Right ventricle myocardium inferior (tissue), 1 donor: Measurements from ENCODE around the gene SPAG5. TPM values are rescaled to one million over a fixed set of nuclear protein-coding genes. Genes with fewer than 3 reads are reported as not detected.

Source experiments
- ATAC-seq: fragments of 200-7000 bp; cut with Tn5 transposase; one replicate; pipeline ENCODE4 v1.9.1; 2020; ENCODE audit warnings: mild to moderate bottlenecking, moderate library complexity
- DNase-seq: peaks from one replicate; pipeline ENCODE4 v3.0.0; 2021; ENCODE audit errors: missing footprints
- intact Hi-C: fragments of 100-400 bp; cut with DNase I; formaldehyde crosslinking; loops from one replicate; pipeline ENCODE4 v1.11.0; 2022
- long read RNA-seq: library from polyadenylated mRNA; unstranded; transcript quantifications from one replicate; pipeline ENCODE4 v2.0.0, GENCODE V29; 2021
- total RNA-seq: library from RNA; stranded (reverse); fragmentation: NEBNext Ultra II Directional; extraction: Animal tissue kit (Norgen Biotek cat#: 25700); gene quantifications from one replicate; pipeline ENCODE4 v1.2.1, GENCODE V29; 2021
- donor health status: DM: no; HTN: yes; CAD: no; lungs with severe emphysema.

Gene SPAG5, protein sequence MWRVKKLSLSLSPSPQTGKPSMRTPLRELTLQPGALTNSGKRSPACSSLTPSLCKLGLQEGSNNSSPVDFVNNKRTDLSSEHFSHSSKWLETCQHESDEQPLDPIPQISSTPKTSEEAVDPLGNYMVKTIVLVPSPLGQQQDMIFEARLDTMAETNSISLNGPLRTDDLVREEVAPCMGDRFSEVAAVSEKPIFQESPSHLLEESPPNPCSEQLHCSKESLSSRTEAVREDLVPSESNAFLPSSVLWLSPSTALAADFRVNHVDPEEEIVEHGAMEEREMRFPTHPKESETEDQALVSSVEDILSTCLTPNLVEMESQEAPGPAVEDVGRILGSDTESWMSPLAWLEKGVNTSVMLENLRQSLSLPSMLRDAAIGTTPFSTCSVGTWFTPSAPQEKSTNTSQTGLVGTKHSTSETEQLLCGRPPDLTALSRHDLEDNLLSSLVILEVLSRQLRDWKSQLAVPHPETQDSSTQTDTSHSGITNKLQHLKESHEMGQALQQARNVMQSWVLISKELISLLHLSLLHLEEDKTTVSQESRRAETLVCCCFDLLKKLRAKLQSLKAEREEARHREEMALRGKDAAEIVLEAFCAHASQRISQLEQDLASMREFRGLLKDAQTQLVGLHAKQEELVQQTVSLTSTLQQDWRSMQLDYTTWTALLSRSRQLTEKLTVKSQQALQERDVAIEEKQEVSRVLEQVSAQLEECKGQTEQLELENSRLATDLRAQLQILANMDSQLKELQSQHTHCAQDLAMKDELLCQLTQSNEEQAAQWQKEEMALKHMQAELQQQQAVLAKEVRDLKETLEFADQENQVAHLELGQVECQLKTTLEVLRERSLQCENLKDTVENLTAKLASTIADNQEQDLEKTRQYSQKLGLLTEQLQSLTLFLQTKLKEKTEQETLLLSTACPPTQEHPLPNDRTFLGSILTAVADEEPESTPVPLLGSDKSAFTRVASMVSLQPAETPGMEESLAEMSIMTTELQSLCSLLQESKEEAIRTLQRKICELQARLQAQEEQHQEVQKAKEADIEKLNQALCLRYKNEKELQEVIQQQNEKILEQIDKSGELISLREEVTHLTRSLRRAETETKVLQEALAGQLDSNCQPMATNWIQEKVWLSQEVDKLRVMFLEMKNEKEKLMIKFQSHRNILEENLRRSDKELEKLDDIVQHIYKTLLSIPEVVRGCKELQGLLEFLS
- 1.6 TPM for total RNA-seq
- long read RNA-seq: 0 reads

DNA sequence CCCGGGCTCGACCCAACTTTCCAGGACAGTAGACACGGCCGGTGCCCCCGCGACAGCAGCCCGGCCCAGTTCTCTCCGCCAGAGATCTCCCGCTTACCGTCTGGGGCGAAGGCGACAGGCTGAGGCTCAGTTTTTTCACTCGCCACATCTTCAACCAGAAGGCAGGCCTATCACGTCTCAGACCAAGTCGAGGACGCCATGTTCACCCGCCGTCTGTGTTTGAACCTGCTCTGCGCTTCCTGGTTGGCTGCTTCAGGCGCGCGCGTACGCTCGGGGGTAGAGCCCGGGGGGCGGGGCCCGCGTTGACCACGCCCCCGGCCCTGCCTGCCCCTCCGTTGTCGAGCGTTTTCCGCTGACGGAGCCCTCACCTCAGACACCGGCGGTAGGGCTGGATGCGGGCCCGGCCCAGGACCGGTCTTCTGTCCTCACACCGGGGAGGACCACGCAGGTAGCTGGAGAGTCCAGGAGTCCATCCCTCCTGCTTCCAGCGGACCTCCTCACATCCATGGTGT is at the start of gene SPAG5:
SPAG5 (minus strand) TSS at position 227 of the 512 bp plus-strand sequence; CDS start at position 148, 79 bp downstream.
- intact Hi-C loops: loop anchor here (5.0 kb wide), 1 partner anchor 47 kb away; the partner anchor contains the start of gene UNC119
- ATAC-seq (peak; percentile 100), DNase-seq (peak; percentile 97)

- DNase-seq (no peak), ATAC-seq (no peak)
- intact Hi-C loops: loop anchor here (5.0 kb wide), 2 partner anchors 61 to 306 kb away; partner anchors contain the start of gene PHF12
Observed at GRCh38 chr17:28646039-28646754, 47.4 kb upstream of the SPAG5 start.

- DNase-seq (no peak), ATAC-seq (no peak)
- intact Hi-C loops: loop anchor here (5.0 kb wide), 2 partner anchors 62 to 307 kb away; partner anchors contain the start of gene PHF12
Observed at GRCh38 chr17:28645576-28645939, 46.7 kb upstream of the SPAG5 start.

DNA sequence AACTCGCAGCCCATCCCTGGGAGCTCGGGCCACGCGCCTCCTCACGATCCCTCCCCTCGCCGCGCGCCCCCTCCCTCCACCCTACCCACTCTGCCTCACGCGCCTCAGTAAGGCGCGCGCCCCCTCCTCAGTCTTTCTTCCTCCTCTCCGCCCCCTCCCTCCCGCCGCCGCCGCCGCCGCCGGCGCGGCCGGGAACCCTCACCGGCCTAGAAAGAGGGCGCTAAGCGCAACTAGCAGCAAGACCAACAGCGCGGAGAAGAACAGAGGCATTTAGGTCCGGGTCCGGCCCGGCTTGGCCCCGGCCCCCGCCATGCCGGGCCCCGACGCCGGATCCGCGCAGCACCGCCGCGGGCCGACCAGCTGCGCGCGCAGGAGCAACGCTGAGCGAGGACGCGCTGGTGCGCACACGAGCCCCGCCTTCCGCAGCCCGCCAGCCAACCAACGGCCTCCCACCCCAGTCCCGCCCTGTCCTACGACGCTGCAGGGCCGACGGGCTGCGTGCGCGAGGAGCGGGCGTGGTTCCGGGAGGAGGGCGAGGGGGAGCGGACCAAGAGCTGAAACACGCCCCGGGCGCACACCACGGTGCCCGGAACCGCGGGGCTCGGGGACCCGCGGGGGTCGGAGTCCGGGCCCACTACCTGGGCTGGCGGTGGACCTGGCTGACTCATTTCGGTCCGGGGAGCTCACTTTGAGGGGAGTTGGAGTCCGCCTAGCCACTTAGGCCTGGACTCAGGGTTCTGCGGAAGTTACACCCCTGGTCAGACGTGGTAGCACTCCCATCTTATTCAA is 46.2 kb upstream of the SPAG5 start, which contains the start of gene BLTP2:
BLTP2 (minus strand) TSS at position 372 of the 789 bp plus-strand sequence; CDS start at position 270, 102 bp downstream.
- peak; percentile 98 for ATAC-seq
- intact Hi-C loops: loop anchor here (5.0 kb wide), 2 partner anchors 62 to 307 kb away; partner anchors contain the start of gene PHF12
- DNase-seq: peak; percentile 99

DNA sequence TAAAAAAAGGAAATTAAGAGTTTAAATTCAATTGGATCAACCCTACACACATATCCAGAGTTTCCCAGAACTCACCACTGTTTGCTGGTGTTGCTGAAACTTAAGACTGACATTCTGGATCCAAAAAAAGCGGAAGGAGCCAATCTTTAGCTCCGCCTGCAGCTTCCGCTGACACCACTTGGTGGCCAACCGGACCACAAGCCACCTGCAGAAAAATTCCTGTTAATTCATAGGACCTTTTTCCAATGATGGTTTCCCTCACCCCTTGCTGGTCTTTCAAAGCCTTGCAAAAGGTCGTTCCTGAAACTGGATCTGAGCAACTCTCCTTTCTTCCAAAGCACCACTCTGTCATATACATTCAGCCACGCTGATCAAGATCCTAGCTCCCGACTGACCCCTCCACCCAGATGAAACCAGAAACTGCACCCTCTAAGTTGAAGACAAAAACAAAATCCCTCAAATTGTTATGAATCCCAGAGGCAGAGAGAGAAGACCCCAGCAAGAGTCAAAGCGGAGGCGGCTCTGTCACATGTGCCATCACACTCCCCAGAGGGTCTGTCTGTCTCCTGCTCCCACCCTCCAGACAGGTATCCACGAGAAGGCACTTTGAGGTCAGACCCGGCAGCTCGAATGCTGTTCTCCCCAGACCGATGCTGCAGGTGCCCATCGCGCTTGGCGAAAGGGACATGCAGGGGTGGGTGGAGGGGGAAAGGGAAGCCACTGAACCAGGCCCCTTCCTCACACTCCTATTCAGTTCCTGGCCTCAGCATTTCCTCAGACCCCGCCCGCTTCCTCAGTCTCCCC is 45.4 kb upstream of the SPAG5 start:
- intact Hi-C loops: no loop called here
- no peak for DNase-seq
- peak; percentile 2 for ATAC-seq

DNA sequence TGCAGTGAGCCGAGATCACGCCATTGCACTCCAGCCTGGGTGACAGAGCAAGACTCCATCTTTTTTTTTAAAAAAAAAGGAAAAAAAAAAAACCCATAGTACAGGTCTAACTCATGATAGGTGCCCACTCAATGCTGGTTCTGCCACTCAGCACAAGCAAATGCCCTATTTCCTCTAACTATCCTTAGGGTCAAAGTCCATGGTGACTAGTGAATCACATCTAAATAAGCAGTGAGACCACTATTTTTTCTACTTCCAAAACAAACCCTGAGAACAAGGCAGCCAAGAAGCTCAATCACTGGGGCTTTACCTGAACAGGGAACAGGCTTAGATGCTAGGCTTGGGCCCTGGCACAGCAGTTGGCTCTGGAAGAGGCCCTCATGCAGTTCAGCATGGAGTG is 42.8 kb upstream of the SPAG5 start:
- ATAC-seq: no peak
- intact Hi-C loops: no loop called here
- no peak for DNase-seq

- DNase-seq: no peak
- intact Hi-C loops: no loop called here
- ATAC-seq: no peak
Observed at GRCh38 chr17:28635506-28635905, 36.7 kb upstream of the SPAG5 start.

DNA sequence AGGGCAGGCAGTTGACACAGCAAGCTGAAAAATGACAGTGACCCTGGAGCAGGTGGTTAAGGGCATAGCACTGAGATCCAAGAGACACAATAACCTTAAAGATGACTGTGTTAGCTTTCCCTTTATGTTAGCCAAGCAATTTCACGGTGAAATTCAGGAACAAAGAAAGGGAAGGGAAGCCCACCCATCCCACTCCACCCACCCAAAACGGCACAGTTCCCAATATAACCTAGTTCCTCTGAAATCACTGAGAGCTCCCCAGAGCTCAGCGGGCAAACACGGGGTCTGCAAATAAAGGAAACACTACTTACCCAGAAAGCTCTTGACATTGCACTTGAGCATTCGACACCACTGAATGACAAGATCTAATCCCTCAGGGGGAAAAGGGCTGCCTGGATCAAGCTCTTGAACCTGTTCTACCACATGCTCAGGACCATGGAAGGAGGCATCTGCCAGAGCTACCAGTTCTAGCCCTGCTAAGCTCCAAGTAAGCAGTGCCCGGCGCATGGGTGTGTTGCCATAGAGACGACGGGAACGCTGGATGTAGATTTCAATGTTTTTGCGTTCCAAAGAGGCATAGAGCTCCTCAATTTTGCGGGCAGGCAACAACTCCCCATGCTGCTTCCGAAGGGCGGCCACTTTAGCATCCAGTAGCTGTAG is 35.5 kb upstream of the SPAG5 start:
- DNase-seq (no peak), ATAC-seq (no peak)
- intact Hi-C loops: no loop called here

- no peak for ATAC-seq
- no peak for DNase-seq
- intact Hi-C loops: no loop called here
Observed at GRCh38 chr17:28626818-28627217, 28.0 kb upstream of the SPAG5 start.

DNA sequence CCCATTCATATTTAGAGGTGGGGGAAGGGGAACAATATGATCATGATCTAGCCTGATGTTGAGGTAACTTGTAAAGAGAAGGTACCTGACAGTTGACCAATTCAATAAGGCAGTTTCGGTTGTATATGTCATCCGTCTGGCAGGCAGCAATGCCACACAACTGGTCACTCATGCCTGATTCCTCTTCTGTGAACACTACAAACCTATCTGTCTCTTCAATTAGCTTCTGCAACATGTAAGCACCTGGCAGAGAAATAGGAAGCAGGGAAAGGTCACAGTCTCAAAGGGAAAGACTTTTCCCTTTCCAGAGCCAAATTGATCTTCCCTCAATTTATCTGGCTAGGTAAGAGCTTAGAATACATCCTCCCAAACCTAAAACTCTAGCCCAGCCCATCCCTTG is 25.3 kb upstream of the SPAG5 start:
- no peak for DNase-seq
- intact Hi-C loops: no loop called here
- no peak for ATAC-seq

DNA sequence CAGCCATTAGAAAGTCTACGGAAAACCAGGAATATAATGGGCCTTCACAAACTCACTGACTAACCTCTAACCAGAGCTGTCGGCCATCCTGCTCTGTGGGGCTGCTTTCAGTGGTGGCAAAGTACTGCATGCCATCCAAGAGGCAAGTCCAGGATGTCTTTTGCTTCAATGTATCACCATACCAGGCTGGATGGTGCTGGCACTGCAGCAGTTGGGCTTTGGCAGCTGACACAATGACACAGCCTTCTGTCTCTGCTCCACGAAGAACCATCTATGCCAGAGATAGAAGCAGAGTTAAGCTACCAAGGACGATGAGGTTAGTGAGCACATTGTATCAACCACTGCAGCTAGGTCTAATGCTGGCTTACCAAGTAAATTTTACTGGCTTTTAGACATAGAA is 24.9 kb upstream of the SPAG5 start:
- intact Hi-C loops: no loop called here

DNA sequence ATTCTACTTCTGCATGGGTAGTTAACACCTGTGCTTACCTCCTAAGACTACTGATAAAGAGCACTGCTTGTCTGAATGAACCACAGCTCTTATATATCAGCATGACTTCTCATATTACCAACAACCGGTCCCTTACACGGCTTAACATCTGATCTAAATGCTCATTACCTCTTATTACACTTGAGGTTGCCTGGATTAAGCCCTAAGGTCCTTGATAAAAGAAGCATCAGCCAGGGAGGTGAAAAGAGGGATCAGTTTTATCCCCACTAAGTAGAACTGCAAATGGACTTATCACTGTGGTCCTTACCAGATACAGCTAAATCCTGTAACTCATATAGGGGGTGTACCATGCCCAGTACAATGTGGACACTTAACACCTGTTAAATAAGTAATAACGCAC is 23.4 kb upstream of the SPAG5 start:
- DNase-seq: no peak
- no peak for ATAC-seq
- intact Hi-C loops: no loop called here

More for the DNA sequence above, 24.9 kb upstream of the SPAG5 start:
- DNase-seq (no peak), ATAC-seq (peak; percentile 62)

GRCh38 chr17:28620010-28620409 is 21.2 kb upstream of the SPAG5 start:
- ATAC-seq (no peak), DNase-seq (no peak)
- intact Hi-C loops: no loop called here

GRCh38 chr17:28618464-28618863 is 19.6 kb upstream of the SPAG5 start:
- intact Hi-C loops: no loop called here
- DNase-seq (no peak), ATAC-seq (no peak)

DNA sequence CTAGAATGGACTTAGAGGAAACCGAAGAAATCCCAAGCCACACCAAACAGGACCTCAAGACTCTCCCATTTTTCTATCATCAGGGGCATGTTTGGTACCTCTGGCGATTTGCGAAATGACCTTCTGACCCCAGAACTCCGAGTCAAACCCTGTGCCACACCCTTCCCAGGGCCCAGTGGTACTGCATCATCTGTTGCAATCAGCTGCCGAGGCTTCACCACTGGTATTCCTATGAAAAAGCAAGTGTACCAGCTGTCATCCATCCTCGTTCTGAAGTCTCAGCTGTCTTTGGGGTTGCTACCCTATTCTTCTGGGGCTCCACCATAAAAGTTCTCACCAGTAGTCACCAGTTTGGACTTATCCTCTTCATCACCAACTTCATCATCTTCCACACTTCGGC is 17.5 kb upstream of the SPAG5 start:
- intact Hi-C loops: no loop called here
- ATAC-seq: no peak
- DNase-seq: no peak
